Measurements from ENCODE around the gene SMURF1.

Gene SMURF1

DNA sequence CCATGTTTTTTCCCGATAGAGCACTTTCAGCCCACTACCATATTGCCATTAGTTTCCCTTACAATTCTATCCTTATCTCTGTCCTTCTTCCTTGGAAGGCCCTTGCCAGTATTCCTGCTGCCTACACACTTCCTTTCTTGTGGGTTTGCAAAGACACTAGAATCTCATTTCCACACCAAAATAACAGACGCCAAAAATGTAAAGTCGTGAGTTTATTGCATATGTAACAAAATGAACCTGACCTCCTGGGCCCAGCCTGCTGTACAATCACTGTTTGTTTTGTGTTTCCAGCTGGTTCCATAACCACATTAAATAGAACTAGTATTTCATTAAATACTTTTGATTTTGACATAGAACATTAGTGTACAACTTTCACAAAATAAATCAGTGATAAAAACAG lies 116.7 kb downstream of the SMURF1 start:
- no peak for DNase-seq

DNA sequence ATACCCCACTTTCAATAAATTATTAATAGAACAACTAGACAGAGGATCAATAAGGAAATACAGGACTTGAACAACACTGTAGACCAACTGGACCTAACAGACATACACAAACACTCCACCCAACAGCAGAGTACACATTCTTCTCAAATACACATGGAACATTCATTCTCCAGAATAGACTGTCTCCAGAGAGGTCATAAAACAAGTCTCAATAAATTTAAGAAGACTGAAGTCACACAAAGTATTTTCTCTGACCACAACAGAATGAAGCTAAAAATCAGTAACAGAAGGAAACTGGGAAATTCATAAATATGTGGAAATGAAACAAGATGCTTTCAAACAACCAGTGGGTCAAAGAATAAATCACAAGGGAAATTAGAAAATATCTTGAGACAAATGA lies 119.8 kb downstream of the SMURF1 start:
- no peak for DNase-seq

DNA sequence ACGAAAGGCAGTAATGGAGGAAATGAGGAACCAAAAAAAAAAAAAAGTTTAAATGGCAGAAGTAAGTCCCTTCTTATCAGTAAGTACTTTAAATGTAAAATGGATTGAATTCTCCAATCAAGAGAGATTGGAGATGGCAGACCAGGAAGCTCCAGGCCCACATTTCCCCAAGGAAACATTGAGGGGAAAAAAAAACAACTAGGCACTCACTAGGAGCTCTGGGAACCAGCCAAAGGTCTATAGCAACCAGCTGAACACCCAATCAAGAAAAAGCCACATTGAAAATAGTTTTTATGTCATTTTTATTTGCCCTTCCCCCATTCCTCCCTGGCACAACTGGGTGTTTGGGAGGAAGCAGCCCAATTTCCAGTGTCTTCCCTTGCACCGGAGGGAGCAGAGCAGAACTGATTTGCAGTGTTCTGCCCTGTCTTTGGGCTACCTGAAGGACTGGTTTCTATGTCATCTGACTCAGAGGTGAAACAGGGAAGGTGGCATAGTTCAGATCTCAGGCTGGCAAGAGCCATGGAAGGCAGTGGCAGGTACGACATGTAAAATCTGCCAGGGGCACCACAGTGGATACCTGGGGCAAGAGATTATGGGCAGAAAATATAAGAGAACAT lies 121.9 kb downstream of the SMURF1 start:
- DNase-seq, result no peak

DNA sequence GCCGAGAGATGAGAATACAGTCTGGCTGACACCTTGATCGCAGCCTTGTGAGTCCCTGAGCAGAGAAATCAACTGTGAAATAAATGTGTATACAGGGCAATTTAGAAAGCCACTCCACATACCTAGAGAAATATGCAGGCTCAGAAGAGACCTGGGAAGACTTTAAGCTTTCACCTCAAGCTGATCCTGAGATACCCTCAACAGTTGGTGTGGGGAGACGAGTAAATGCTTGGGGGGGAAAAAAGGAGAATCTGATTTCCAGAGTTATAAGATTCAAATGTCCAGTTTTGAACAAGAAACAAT lies 123.5 kb downstream of the SMURF1 start:
- no peak for DNase-seq

DNA sequence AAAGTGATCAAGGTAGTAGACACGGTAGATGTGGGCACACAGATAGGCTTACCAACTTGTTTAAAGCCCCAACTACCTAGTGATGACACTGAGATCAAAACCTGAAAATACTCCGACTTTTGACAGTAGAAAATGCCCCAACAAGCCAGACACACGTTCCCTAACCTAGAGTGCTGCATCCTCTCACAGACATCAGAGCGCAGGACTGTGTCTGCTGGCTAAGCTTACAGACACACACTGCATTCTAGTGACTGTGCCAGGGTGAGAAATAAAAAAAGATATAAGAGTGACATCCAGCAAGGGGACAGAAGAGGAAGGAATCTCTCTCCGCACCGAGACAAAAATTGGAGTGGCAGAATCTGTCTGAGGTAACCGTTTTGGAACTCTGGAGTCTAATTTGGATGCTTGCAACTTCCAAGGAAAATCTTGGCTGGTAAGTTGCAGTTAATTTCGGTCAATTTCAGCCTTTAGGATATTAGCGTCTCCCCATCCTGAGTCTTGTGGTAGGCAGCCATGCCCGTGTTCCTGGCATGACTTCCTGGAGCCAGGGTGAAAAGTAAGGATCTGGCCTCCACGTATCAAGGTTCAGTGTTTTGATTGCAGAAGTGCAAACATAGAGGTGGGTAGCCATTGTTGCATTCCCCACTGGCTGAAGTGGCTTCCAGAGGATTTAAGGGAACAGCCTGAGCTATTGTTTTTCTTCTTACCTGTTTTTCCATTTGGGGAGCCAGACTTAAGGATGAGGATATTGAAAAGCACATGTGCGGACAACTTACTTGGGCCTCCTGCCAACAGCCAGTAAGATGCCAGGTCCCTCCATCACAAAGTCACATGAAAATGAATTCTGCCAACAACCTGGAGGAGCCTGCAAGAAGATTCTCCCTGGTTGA lies 124.1 kb downstream of the SMURF1 start:
- no peak for DNase-seq

DNA sequence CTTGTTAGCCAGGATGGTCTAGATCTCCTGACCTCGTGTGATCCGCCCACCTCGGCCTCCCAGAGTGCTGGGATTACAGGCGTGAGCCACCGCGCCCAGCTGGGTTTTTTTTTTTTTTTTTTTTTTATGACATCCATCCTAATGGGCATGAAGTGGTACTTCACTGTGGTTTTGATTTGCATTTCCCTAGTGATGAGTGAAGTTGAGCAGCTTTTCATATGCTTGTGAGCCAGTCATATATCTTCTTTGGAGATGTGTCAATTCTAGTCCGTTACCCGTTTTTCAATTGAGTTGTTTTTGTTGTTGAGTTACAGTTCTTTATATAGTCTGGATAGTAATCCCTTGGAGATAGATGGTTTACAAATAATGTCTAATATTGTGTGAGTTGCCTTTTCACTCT lies 127.7 kb downstream of the SMURF1 start:
- no peak for DNase-seq

DNA sequence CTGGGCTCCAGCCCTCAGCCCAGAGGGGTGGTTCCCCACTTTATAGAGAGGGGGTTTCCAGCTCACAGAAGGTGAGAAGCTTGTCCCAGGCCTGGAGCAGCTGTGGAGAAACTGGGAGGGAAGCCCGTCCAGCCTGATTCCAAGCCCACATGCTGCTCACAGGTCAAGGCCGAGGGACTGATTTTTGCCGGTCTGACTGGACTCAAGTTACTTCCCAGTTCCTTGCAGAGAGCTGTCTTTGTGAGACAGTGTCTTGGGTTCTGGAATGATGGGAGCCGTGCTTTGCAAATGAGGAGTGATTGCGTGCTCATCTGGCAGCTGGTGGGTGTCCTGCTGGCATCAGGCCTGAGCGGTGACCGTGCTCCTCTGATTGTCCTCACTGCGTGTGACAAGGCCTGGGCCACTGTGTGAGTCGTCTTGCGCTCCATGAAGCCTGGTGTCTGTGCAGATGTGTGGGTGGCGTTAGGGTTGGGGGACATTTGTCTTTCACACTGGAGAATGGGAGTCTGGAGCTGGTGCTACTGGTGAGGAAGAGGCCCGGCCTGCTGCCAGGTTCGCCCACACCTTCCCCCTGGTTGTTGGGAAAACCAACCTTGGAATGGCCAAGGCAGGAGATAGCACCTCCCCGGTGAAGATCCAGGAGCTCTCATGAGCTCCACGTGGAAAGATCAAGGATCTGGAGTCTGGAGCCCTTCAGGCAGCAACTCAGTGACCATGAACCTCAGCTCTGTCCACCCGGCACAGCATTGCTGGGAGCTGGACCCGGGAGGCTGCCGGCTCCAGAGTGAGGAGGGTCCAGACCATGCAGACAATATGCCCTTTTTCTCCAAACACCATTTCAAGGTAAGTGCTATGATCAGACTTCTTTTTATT lies 129.6 kb downstream of the SMURF1 start:
- no peak for DNase-seq

DNA sequence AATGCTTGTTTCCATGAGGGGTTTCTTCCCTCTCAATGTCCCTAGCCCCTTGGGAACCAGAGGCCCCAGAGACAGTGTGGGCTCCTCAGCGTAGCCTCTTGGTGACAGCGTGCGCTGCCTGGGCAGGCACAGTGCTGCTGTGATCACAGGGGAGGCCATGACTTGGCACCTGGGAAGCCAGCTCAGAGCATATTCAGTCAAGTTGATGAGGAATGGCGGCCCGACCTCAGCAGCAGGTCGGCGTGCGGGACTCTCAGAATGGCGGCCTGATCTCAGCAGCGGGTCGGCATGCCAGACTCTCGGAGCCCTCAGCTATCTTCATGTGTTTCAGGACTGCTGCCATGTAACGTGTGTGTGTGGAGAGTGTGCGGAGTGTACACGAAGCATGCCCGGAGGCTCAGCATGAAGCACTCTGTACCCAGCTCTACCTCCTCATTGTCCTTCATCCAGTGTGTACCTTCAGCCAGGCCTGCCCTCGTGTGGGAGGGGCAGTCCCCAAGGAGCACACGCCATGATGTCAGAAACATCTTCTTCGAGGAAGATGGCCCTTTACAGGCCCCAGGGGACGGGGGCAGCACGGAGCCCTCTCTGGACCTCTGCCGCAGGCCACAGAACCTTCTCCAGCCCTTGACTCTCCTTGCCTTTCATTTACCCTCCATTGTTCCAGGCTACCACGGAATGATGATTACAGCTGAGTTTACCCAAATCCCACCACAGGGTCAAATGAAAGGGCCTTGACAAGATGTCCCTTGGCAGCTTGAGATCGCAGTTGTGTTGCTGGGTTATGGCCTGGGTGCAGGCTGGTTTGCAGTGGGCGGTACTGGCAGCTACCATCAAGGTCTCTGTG lies 130.4 kb downstream of the SMURF1 start:
- DNase-seq, result no peak

DNA sequence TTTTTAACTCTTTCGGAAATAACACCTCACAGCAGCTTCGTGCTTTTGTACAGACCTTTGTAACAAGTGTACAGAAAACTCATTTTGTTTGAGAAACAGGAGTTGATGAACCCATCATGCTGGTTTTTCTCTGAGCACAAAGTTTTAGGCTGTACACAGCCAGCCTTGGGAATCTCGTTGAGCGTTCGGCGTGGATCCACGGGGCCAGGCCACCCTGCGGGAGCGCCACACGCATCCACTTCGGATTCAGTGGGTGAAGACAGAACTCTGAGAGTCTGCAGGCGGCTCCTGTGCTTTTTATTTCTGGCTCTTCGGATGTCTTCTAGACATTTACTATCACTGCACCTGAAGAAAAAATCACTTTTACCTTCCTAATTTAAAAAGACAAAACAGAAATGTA lies 131.2 kb downstream of the SMURF1 start:
- no peak for DNase-seq

DNA sequence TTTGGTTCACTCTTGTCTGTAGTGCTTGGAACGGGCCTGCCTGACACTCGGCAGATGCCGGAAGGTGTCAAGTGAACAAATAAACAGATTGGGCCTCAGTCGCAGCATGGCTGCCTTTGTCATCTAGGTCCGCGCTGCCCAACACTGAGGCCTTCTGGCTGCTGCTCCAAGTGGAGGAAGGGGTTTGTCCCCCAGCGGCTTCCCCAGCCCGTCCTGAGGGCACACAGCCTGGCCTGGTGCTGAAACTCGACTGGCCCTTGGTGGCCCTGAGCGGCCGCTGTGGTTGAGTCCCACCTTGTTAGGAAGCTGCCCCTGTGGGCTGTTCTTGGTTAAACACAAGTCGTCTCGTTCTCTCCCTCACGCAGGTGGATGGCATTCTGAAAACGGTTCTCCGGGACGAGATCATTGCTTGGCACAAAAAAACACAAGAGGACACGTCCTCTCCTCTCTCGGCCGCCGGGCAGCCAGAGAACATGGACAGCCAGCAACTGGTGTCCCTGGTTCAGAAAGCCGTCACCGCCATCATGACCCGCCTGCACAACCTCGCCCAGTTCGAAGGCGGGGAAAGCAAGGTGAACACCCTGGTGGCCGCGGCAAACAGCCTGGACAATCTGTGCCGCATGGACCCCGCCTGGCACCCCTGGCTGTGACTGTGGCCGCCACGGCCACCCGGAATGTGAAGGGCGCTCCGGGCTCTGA lies 132.1 kb downstream of the SMURF1 start:
- no peak for DNase-seq

DNA sequence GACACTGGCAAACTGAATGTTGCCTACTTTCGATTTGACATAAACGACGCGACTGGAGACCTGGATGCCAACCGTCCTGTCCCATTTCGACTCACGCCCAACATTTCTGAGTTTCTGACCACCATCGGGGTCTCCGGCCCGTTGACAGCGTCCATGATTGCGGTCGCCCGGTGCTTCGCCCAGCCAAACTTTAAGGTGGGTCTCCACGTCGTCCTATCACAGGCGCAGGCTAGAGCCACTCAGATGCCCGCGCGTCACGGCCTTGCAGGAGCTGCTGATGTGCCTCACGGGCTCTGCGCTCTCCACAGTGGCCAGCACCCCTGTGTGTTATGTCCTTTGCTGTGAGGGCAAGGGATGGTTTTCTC lies 132.6 kb downstream of the SMURF1 start:
- no peak for DNase-seq

DNA sequence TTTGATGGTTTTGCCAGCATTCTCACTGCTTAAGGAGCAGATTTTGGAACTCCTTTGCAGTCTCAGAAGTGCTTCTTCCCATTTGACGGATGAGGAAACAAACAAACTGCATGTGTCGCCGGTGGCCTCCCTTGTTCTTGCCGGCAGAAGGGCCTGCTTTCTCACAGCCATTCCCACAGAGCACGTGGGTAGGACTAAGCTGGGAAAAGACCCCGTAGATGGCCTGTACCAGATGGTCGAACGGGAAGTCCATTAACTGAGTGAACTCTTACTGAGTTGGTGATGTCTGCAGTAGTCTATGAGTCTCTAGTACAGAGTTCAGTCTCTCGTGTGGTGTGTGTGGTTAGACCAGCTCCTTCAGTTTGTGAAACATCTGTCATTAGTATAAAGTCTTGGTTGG lies 133.6 kb downstream of the SMURF1 start:
- DNase-seq, result no peak

DNA sequence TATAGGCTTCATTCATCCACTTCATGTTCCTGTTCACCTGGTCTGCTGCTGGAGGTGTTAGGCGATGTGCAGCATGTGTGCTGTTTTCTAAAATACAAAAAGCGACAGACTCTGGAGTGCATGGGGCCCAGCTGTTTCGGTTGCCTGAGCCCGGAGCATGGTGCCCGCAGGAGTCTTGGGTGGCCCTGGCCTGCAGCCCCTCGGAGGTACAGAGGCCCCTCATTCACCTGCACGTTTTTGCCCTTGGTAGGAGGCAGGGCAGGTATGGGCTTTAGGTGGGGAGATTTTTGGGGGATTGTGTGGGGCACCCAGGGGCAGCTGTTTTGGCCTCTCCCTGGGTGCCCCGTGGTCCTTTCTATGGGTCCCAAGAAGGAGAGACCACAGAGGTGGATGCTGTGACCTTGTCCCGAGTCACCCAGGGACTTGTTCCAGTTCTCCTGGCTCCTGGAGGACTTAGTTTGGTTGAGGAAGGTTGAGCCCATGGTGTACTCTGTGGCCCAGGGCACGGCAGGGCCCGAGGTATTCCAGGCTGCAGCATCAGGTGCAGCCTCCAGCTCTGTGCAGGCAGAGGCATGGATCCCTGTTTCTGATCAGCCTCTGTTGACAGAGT lies 134.9 kb downstream of the SMURF1 start:
- DNase-seq, result no peak

DNA sequence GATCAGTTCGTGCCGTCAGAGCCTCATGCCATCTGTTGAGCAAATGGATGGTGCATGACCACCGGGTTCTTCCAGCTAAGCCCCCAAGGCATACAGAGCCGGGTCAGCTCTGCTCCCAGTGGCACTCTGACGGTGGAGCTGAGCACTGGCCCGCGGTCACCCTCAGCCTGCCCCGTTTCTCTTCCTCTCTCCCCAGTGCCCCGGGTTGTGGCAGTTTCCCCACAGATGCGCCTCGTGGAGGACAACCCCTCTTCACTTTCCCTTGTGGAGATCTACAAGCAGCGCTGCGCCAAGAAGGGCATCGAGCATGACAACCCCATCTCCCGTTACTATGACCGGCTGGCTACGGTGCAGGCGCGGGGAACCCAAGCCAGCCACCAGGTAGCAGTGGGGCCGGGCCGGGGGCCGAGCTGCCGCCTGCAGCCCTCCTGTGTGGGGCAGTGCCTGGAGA lies 135.7 kb downstream of the SMURF1 start:
- no peak for DNase-seq

DNA sequence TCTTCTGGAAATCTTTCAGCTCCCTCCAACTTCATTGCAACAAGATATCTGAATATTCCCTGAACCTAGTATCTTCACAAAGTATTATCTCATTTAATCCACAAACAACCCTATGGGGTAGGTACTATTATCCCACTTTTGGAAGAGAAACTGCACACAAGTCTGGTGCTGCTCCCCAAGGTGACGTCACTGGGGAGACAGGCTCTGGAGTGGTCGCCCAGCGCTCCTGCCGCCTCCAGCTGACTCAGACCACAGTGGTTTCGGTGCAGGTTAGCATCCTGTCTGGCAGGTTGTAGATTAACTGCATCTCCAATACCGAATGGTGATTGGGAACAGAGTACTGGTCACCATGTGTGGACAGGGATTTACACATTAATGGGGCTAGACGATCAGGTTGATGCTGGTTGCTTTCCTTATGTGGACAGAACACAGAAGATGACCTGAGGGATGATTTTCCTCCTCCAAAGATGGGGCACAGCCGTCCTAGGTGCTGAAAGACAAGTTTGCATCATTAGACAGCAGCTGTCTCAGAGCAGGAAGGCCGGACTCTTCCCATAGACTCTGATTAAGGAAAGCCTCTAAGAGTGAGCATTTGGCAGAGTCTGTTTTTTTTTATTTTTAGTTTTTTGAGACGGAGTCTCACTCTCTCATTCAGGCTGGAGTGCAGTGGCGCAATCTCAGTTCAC lies 137.0 kb downstream of the SMURF1 start:
- no peak for DNase-seq

DNA sequence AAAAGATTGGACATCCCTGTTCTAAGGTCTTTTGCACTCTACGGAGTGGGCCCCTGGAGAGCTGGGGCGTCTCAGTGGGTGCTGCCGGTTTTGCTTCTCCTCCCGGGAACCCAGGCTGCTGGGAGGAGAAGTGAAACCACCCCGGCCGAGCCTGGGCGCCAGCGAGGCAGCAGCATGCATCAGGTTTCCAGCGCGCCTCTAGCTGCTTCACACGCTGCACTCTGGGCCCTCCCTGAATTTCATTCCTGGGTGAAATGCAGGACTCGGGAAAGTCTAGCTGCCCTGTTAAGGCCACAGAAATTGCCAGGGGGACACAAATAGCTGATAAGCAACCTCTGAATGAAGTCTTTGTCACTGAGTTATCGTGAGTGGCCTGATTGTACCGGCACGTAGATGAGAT lies 138.1 kb downstream of the SMURF1 start:
- no peak for DNase-seq

DNA sequence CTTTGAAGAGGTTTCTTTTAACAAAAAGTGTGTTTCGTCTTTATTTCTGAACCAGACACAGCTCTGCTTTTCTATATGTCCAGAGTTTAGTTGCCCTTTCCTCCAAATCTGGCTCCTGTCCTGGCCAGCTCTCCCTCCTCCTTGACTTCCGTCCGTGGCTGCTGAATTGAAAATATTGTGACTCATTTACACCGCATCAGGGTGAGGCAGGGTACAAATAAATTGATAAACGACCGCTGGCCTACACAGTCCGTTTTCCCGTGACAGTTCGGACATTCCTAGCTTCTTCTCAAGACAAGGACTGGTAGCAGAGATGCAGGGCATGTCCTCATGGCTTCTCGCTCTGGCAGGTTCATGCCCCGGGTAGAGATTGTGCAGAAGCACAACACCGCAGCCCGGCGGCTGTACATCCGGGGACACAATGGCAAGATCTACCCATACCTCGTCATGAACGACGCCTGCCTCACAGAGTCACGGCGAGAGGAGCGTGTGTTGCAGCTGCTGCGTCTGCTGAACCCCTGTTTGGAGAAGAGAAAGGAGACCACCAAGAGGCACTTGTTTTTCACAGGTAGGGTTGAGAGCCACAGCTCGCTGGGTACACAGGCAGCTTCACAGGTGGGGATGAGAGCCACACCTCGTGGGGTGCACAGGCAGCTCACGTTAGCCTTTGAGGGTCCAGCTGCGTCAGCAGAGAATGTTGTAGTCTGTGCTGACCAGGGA lies 139.0 kb downstream of the SMURF1 start:
- no peak for DNase-seq

DNA sequence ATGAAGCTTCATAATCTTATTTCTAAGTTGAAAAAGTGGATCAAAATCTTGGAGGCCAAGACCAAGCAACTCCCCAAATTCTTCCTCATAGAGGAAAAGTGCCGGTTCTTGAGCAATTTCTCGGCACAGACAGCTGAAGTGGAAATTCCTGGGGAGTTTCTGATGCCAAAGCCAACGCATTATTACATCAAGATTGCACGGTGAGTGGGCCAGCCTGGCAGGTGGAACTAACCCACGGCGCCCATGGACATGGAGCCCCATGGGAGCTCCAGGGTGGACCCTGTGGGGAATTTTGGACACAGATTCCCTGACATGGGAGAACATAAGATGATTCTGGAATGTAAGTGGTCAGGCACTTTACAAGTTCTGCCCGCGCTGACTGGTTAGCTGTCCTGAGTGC lies 139.7 kb downstream of the SMURF1 start:
- no peak for DNase-seq

DNA sequence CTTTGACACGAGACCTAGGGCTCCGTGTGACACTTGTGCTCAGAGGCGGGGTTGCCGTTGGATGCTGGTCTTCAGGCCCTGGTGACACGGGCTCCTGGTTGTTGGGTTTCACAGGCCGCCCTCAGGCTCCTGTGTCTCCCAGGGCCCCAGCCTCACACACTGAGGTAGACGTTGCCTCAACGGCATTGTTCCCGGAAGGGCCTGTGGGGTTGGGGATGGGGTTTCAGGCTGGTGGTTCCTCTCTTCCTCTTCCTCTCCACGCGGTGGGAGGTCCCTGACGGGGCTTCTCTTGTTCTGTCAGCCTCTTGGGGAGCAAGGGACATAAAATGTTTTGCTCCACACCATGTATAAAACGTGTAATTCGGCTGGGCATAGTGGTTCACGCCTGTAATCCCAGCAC lies 140.5 kb downstream of the SMURF1 start:
- DNase-seq, result no peak

DNA sequence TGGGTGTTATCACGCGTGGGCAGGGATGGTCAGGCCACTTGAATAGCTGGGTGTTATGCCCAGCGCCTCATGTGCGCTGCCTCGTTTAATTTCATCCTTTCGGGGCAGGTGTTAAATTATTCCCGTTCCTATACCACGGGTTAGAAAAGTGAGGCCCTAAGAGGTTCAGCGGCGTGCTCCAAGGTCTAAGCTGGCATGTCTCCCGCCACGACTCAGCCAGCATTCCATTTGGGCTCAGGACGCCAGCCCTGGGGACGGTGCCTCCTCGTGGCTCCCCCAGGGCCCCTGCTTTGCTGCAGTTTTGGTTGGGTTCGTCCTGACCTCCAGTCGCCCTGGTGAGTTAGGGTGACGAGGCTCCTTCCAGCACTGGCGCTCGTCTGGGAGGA lies 141.1 kb downstream of the SMURF1 start:
- DNase-seq, result no peak
